ENCODE results near the gene NLRP9. TPM values are rescaled to one million over a fixed set of nuclear protein-coding genes. Genes with fewer than 3 reads are reported as not detected.
A peak's percentile ranks its signal among the peaks of the same experiment; 100 is the strongest.

NLRP9 gene
- total and polyA plus RNA-seq, 2 of the 13 experiments (the other 11 are each of a cell fraction or from before 2014, with no cell fraction given) = not detected

DNA sequence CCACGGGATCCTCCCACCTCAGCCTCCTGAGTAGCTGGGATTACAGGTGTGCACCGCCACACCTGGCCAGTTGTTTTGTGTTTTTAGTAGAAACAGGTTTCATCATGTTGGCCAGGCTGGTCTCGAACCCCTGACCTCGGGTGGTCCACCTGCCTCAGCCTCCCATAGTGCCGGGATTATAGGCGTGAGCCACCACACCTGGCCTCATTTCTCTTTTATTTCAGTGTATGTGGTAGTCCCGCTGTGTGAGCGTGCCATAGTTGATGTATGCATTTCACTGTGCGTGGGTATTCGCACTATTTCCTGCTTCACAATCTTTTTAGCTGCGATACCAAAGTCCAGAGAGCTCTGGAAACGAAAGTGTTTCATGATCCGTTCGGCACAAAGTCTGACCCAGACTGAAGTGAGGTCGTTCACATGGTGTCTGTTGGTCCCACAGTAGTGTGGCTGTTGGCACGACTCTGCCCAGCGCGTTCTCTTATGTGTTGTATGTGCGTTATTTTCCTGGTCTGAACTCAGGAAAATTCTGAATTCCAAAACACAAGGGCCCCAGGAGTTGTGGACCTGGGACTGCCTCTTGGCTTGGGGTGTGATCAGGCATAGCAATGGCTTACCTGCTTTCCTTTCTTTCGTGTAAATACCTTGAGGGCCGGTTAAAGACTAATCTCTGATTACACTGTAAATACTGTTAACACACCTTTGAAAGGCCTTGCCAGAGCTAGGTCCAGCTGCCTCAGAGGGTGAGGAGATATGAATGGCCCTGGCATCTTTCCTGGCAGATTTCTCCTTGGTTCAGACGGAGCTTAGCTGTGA, 54.5 kb downstream of the NLRP9 start (continued):
- 0 out of 2 replicates have a peak, but pooled peaks have one; percentile 30 for TF ChIP-seq ZNF713 (CRISPR knock-in tag; IDR thresholded peaks at IDR 0.05)
- TF ChIP-seq NCOA2 (CRISPR knock-in tag; IDR thresholded peaks at IDR 0.05) = peak; percentile 48; the same call in 1 of the 2 replicates
- TF ChIP-seq, protein P1, sequence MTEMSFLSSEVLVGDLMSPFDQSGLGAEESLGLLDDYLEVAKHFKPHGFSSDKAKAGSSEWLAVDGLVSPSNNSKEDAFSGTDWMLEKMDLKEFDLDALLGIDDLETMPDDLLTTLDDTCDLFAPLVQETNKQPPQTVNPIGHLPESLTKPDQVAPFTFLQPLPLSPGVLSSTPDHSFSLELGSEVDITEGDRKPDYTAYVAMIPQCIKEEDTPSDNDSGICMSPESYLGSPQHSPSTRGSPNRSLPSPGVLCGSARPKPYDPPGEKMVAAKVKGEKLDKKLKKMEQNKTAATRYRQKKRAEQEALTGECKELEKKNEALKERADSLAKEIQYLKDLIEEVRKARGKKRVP (CRISPR knock-in tag; IDR thresholded peaks at IDR 0.05) = 0 out of 4 replicates have a peak, but pooled peaks of 1 of the 2 experiments have one; percentile 22
- peak; percentile 75 for TF ChIP-seq HDAC1 (CRISPR knock-in tag; IDR thresholded peaks at IDR 0.05)
- TF ChIP-seq, protein P2, sequence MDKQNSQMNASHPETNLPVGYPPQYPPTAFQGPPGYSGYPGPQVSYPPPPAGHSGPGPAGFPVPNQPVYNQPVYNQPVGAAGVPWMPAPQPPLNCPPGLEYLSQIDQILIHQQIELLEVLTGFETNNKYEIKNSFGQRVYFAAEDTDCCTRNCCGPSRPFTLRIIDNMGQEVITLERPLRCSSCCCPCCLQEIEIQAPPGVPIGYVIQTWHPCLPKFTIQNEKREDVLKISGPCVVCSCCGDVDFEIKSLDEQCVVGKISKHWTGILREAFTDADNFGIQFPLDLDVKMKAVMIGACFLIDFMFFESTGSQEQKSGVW (CRISPR knock-in tag; IDR thresholded peaks at IDR 0.05; ENCODE audit: borderline replicate concordance) = no peak
- 0 out of 2 replicates have a peak, but pooled peaks have one; percentile 63 for TF ChIP-seq ZFP82 (CRISPR knock-in tag; IDR thresholded peaks at IDR 0.05; ENCODE audit: borderline replicate concordance)
- no peak for TF ChIP-seq ZNF432 (CRISPR knock-in tag; IDR thresholded peaks at IDR 0.05; ENCODE audit: borderline replicate concordance)
- peak; percentile 79 for TF ChIP-seq IRF2 (CRISPR knock-in tag; IDR thresholded peaks at IDR 0.05)
- TF ChIP-seq ZNF543 (CRISPR knock-in tag; IDR thresholded peaks at IDR 0.05) = no peak
- TF ChIP-seq CBX2 (IDR thresholded peaks at IDR 0.05; ENCODE audit: low read depth, low read length) = no peak
- no peak for TF ChIP-seq CBX2 (CRISPR knock-in tag; IDR thresholded peaks at IDR 0.05; ENCODE audit: low read depth)
- TF ChIP-seq SMAD1 (CRISPR knock-in tag; IDR thresholded peaks at IDR 0.05; ENCODE audit: borderline replicate concordance, low read depth) = 0 out of 2 replicates have a peak, but pooled peaks have one; percentile 15
- TF ChIP-seq SP1 (IDR thresholded peaks at IDR 0.05) = no peak
- no peak for TF ChIP-seq SP1 (CRISPR knock-in tag; IDR thresholded peaks at IDR 0.05)
- TF ChIP-seq, protein P3, sequence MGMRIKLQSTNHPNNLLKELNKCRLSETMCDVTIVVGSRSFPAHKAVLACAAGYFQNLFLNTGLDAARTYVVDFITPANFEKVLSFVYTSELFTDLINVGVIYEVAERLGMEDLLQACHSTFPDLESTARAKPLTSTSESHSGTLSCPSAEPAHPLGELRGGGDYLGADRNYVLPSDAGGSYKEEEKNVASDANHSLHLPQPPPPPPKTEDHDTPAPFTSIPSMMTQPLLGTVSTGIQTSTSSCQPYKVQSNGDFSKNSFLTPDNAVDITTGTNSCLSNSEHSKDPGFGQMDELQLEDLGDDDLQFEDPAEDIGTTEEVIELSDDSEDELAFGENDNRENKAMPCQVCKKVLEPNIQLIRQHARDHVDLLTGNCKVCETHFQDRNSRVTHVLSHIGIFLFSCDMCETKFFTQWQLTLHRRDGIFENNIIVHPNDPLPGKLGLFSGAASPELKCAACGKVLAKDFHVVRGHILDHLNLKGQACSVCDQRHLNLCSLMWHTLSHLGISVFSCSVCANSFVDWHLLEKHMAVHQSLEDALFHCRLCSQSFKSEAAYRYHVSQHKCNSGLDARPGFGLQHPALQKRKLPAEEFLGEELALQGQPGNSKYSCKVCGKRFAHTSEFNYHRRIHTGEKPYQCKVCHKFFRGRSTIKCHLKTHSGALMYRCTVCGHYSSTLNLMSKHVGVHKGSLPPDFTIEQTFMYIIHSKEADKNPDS (CRISPR knock-in tag; IDR thresholded peaks at IDR 0.05) = no peak
- peak; percentile 37; the same call in 1 of the 2 replicates for TF ChIP-seq ADNP (CRISPR knock-in tag; IDR thresholded peaks at IDR 0.05)
- no peak for TF ChIP-seq ZNF549 (CRISPR knock-in tag; IDR thresholded peaks at IDR 0.05)
- no peak for TF ChIP-seq SRSF4 (IDR thresholded peaks at IDR 0.05; ENCODE audit: low read depth, low read length, poor library complexity, severe bottlenecking)
- TF ChIP-seq HNF4A (CRISPR knock-in tag; IDR thresholded peaks at IDR 0.05) = peak; percentile 95
- TF ChIP-seq ZBTB3 (CRISPR knock-in tag; IDR thresholded peaks at IDR 0.05; ENCODE audit: borderline replicate concordance, low read depth) = no peak
- peak; percentile 89; the same call in 1 of the 2 replicates for TF ChIP-seq GZF1 (CRISPR knock-in tag; IDR thresholded peaks at IDR 0.05)
- TF ChIP-seq ZNF564 (CRISPR knock-in tag; IDR thresholded peaks at IDR 0.05) = no peak
- TF ChIP-seq, protein P4, sequence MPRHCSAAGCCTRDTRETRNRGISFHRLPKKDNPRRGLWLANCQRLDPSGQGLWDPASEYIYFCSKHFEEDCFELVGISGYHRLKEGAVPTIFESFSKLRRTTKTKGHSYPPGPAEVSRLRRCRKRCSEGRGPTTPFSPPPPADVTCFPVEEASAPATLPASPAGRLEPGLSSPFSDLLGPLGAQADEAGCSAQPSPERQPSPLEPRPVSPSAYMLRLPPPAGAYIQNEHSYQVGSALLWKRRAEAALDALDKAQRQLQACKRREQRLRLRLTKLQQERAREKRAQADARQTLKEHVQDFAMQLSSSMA (CRISPR knock-in tag; IDR thresholded peaks at IDR 0.05) = no peak
- TF ChIP-seq, protein P5, sequence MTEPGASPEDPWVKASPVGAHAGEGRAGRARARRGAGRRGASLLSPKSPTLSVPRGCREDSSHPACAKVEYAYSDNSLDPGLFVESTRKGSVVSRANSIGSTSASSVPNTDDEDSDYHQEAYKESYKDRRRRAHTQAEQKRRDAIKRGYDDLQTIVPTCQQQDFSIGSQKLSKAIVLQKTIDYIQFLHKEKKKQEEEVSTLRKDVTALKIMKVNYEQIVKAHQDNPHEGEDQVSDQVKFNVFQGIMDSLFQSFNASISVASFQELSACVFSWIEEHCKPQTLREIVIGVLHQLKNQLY (CRISPR knock-in tag; IDR thresholded peaks at IDR 0.05) = peak; percentile 50; the same call in 1 of the 2 replicates
- peak; percentile 88 for TF ChIP-seq YEATS4 (CRISPR knock-in tag; IDR thresholded peaks at IDR 0.05; ENCODE audit: borderline replicate concordance)
- no peak; the same call in 1 of the 2 replicates for TF ChIP-seq FOXO1 (CRISPR knock-in tag; IDR thresholded peaks at IDR 0.05)
